ENCODE data around the gene SBF2. TPM values are rescaled to one million over a fixed set of nuclear protein-coding genes. Genes with fewer than 3 reads are reported as not detected.

The SBF2 gene
- total RNA-seq, 4 donors from 2014 or later, result 67.5 to 92.9 (median 71.6) TPM

DNA sequence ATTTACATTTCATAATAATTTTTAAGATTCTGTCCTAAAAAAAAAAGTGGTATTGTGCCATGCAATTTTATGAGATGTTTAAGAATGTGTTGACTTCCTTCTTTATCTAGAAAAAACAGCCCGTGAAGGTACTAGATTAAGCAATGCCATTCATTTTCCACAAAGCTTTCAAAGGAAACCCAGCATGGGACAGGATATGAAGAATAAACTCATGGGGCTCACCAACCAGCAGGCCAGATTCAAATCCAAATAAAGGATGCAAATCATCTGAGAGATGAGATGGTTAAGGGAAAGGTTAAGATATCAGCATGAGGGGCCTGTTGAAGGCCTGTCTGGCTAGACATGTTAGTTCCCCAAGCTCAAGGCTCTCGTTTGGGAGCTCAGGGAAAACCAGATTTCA, 431.0 kb downstream of the SBF2 start:
- H3K9me3 ChIP-seq, result no peaks in the 10 kb centered on the region
- no peak overlapping the region for H3K4me3 ChIP-seq (replicated peaks in 1 of 3)
- H3K27me3 ChIP-seq, result no peaks in the 10 kb centered on the region
- no peak for TF ChIP-seq POLR2A (IDR thresholded peaks at IDR 0.05)
- TF ChIP-seq, protein P1, sequence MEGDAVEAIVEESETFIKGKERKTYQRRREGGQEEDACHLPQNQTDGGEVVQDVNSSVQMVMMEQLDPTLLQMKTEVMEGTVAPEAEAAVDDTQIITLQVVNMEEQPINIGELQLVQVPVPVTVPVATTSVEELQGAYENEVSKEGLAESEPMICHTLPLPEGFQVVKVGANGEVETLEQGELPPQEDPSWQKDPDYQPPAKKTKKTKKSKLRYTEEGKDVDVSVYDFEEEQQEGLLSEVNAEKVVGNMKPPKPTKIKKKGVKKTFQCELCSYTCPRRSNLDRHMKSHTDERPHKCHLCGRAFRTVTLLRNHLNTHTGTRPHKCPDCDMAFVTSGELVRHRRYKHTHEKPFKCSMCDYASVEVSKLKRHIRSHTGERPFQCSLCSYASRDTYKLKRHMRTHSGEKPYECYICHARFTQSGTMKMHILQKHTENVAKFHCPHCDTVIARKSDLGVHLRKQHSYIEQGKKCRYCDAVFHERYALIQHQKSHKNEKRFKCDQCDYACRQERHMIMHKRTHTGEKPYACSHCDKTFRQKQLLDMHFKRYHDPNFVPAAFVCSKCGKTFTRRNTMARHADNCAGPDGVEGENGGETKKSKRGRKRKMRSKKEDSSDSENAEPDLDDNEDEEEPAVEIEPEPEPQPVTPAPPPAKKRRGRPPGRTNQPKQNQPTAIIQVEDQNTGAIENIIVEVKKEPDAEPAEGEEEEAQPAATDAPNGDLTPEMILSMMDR (IDR thresholded peaks at IDR 0.05), result no peak
- no peak for DNase-seq
- no peaks in the 10 kb centered on the region for H3K36me3 ChIP-seq
- H3K27ac ChIP-seq, result no peak overlapping the region
- intact Hi-C loops (cut with DNase I), result no loop called here
- WGBS, 2 donors, result 79 to 86% methylated on average over 2 of the region's 2 CpGs
- no peaks in the 10 kb centered on the region for H3K4me1 ChIP-seq

DNA sequence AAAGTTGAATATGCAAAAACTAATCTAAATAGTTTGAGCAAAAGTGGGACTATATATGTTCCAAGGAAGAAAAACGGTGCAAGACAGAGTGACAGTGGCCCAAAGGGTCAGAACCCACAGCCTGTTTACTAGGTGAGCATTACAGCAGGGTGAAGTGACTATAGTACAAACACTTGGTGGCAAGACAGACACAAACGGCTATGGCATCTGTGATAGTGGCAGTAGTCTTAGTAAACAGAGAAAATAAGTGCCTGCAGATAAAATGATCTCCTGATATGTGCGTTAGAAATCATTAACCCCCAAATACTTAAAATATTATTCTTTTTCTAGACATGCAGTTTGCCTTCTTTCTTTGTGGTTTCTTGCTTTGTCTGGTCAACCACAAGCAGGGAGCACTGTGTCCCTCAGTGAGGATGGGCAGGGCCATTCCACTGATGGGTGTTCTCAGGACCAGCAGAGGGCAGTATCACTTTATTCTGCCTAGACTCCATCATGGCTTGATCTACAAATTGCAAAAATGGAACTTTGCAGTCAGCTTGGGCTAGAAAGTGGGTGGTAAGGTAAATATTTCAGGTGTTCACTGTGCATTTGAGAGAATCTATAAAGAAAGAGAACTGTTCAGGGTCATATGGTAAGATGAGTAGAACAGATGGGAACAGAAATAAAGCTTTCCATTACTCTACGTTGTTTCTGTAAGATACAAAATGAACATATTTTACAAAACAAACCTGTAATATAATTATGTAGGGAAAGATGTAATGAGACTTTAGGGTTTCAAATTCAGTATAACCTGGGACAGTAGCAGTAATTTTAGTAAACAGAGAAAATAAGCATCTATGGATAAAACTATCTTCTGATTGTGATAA, 431.9 kb downstream of the SBF2 start:
- intact Hi-C loops (cut with DNase I), result no loop called here
- Histone ChIP-seq H3K4me3 (replicated peaks in 1 of 3) (no peak overlapping the region), H3K36me3 (no peaks in the 10 kb centered on the region), H3K4me1 (no peaks in the 10 kb centered on the region), H3K9me3 (no peaks in the 10 kb centered on the region), H3K27me3 (no peaks in the 10 kb centered on the region), H3K27ac (no peak overlapping the region)
- 78 to 83% methylated on average over 4 of the region's 4 CpGs for WGBS, 2 donors
- TF ChIP-seq, protein P1 (IDR thresholded peaks at IDR 0.05), result peak in 5 of 6 experiments; percentile 61 to 78 (median 70)
- TF ChIP-seq POLR2A (IDR thresholded peaks at IDR 0.05), result no peak
- peak; percentile 49 to 61 for DNase-seq

DNA sequence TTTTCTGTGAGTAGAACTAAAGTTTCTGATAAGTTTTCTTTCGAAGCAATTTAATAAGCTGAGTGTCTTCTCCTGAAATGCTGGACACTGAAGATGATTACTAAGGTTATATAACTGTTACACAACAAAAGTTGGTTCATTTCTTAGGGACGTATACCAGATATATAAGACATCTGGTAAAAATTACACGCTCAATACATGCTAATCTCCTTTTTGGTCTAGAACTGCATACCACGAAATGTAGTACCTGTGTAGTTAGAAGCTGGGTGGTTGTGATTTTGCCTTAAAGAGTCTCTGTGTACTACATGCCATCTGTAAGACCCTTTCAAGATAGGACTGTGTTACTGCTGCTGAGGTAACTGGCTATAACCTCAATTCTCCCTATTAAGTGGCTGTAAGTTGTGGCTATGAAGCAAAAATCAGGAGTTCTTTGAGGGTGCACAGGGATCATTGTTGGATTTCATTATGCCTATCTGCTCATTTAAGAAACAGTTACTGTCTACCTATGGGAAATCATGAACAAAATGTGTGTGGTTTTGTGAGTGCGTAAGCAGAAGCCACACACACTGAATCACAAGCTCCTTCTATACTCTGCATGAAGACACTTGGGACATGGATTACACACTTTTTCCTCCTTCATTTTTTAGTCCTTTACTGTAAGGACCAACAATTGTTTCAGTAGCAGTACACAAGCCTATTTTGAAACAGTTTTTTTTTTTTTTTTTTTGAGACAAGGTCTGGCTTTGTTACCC, 434.3 kb downstream of the SBF2 start:
- Histone ChIP-seq H3K27me3 (no peaks in the 10 kb centered on the region), H3K27ac (no peak overlapping the region), H3K4me3 (replicated peaks in 1 of 3) (no peak overlapping the region), H3K4me1 (no peaks in the 10 kb centered on the region), H3K9me3 (no peaks in the 10 kb centered on the region), H3K36me3 (peaks cover 7 to 14% of the 10 kb centered on the region in 2 donors)
- WGBS, 2 donors, result 94 to 95% methylated on average over 5 of the region's 5 CpGs
- intact Hi-C loops (cut with DNase I), result no loop called here
- DNase-seq, result no peak
- no peak for TF ChIP-seq POLR2A (IDR thresholded peaks at IDR 0.05)
- TF ChIP-seq, protein P1 (IDR thresholded peaks at IDR 0.05), result no peak

DNA sequence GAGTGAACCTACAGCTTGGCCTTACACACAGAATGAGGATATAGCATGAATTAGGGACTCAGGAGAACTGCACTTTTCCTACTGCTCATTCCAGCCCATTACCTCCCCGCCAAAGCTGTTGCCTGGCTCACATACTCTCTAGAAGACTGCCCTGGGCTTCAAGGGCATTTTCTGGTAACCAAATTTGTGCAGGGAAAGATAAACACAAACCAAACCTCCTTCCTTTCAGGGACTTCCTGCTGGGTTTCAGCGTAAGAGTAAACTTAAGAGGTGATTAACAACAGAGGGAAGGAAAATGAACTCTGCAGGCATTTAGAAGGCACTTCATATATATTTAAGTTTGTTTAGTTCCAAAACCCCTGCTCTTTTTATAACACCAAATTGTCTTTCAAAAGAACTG, 435.2 kb downstream of the SBF2 start:
- H3K4me3 ChIP-seq (replicated peaks in 1 of 3), result no peak overlapping the region
- no peak for DNase-seq
- intact Hi-C loops (cut with DNase I), result no loop called here
- H3K27ac ChIP-seq, result no peak overlapping the region
- WGBS, 2 donors, result 60 to 62% methylated on average over 2 of the region's 2 CpGs
- no peaks in the 10 kb centered on the region for H3K9me3 ChIP-seq
- H3K27me3 ChIP-seq, result no peaks in the 10 kb centered on the region
- H3K36me3 ChIP-seq, result peaks cover 7 to 14% of the 10 kb centered on the region in 2 donors
- H3K4me1 ChIP-seq, result no peaks in the 10 kb centered on the region
- TF ChIP-seq POLR2A (IDR thresholded peaks at IDR 0.05), result no peak
- TF ChIP-seq, protein P1 (IDR thresholded peaks at IDR 0.05), result no peak

DNA sequence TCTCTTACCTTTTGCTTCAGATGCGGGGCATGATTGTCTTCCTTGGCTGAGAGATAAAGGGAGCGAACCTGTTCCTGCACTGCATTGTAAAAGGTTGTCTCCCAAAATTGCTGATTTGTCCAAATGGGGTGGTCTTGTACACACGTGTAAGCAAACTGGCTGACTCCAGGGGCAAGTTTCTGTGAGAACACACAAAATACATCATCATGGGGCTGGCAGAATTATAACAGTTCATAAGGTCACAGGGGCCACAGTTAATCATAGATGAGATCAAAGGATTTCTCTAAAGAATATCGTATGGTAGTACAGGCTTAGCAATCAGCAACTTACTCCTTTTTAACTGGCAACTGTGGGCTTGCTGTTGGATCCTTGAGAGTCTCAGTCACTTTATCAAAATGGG, 435.8 kb downstream of the SBF2 start:
- no peaks in the 10 kb centered on the region for H3K9me3 ChIP-seq
- H3K4me3 ChIP-seq (replicated peaks in 1 of 3), result no peak overlapping the region
- intact Hi-C loops (cut with DNase I), result no loop called here
- no peak overlapping the region for H3K27ac ChIP-seq
- no peak for DNase-seq
- peaks cover 7 to 14% of the 10 kb centered on the region in 2 donors for H3K36me3 ChIP-seq
- no peak for TF ChIP-seq POLR2A (IDR thresholded peaks at IDR 0.05)
- TF ChIP-seq, protein P1 (IDR thresholded peaks at IDR 0.05), result no peak
- no peaks in the 10 kb centered on the region for H3K4me1 ChIP-seq
- H3K27me3 ChIP-seq, result no peaks in the 10 kb centered on the region
- WGBS, 2 donors, result 82 to 83% methylated on average over 4 of the region's 4 CpGs
